Heart left ventricle (tissue), 13 donors: Measurements from ENCODE around the gene MRPL33.

Source experiments
- POLR2A ChIP-seq, 2 donors: fragments of 450-650 bp; IDR thresholded peaks; one replicate each; pipeline ENCODE4 v1.6.1; 2017; ENCODE audit warnings: antibody characterized with exemption in 2 of 2, mild to moderate bottlenecking in 2 of 2, moderate library complexity in 2 of 2
- TF ChIP-seq, protein P1 (sequence below), 12 donors: fragments of 200-600 bp; sonication (generic) in 4 of 12; IDR thresholded peaks; one replicate each; pipeline versions ENCODE4 v1.5.0 to v1.8.0; 2018 to 2022; ENCODE audit warnings: antibody characterized with exemption in 12 of 12, mild to moderate bottlenecking in 5 of 12
- donor health status: ischemic (EF 13 %, LVEDD 7.1; RV severe dilation, severe dysfunction).
- donor health status: DM: no; HTN: yes; CAD: no.
- donor health status: DM: no; HTN: no; CAD: no.
- donor health status: ischemic (EF 25% LVEDD 6.9; RV normal size, moderate dysfunction).
- donor health status: ischemic (EF 25% LVEDD 5.7; RV mildly dilated, moderate dysfunction).
- donor health status: ischemic (EF 35%, LVEDD 5.7; RV mildly dilated, moderate dysfunction).
- donor health status: nonischemic (EF 11% LVEDD 7.7; RV severe dilation, severe dysfunction).
- donor health status: DM: yes; HTN: yes; CAD: no.
- donor health status: PGD.
- donor health status: ischemic (EF 29% LVEDD 5.4; RV normal size, mild dysfunction).
- donor health status: nonischemic (EF 23%, LVEDD 6.1; RV moderate dilation, normal function).

DNA sequence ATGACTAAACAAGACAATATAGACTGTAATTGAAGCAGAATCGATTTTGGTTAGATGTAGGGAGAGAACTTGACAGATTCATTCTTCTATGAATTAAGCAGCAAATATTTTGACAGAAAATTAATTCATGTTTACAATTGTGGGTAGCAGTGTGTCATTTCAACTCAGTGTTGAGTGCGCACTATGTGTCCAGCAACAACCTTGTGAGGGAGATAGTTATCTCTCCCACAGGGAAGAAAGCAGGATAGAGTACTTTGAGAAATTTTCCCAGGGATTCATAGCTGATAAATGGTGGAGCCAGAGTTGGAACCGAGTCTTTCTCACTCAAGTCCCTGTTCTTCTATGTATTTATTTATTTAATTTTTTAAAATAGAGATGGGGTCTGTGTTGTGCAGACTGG is 5.2 kb downstream of the MRPL33 start:
- TF ChIP-seq, protein P1, sequence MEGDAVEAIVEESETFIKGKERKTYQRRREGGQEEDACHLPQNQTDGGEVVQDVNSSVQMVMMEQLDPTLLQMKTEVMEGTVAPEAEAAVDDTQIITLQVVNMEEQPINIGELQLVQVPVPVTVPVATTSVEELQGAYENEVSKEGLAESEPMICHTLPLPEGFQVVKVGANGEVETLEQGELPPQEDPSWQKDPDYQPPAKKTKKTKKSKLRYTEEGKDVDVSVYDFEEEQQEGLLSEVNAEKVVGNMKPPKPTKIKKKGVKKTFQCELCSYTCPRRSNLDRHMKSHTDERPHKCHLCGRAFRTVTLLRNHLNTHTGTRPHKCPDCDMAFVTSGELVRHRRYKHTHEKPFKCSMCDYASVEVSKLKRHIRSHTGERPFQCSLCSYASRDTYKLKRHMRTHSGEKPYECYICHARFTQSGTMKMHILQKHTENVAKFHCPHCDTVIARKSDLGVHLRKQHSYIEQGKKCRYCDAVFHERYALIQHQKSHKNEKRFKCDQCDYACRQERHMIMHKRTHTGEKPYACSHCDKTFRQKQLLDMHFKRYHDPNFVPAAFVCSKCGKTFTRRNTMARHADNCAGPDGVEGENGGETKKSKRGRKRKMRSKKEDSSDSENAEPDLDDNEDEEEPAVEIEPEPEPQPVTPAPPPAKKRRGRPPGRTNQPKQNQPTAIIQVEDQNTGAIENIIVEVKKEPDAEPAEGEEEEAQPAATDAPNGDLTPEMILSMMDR (IDR thresholded peaks at IDR 0.05) = no peak
- no peak for TF ChIP-seq POLR2A (IDR thresholded peaks at IDR 0.05)
